ENCODE data around the gene MS4A10. TPM values are rescaled to one million over a fixed set of nuclear protein-coding genes. Genes with fewer than 3 reads are reported as not detected.

The MS4A10 gene
- total and polyA plus RNA-seq, 9 of the 15 experiments (the other 6 are each of a cell fraction or from before 2014, with no cell fraction given), result not detected

DNA sequence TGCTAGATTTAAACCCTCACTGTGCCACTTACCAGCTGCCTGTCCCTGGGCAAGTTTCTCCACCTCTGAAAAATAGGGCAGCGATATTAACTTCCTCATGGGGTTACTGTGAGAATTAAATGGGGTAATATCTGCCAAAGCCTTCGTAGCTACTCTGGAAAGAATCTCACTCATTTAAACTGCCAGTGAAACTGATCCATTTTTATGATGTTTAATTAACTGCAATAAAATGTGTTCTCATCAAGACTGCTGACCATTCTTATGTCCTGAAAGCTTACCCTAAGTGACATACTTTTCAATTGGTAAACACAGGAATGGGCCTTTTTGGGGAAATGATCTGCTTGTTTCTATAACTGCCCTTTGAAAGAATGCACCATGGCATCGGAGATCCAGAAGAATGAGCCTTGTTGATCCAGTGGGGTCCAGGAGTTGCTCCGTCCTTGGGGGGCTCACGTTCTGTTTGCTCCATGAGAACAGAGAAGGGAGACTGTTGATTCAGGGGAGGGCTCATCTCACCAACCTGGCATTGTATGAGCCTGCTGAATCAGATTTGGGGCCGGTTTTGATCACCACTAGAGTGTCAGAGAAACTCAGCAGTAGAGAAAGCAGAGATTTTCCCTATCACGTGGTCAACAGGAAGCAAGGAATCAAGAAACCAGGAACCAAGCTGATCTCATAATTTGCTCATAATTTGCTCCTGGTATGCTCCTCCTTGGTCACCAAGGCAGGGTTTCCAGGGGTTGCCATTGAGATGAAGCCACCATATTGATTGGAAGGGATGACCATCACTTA lies 49.8 kb downstream of the MS4A10 start:
- H3K36me3 ChIP-seq (ENCODE audit: control insufficient read depth, insufficient read depth, low read length), result no peaks in the 10 kb centered on the region
- no peak overlapping the region for H3K4me3 ChIP-seq
- no peak for FAIRE-seq
- WGBS (ENCODE audit: insufficient coverage, low coverage, missing lambda C conversion rate), result 20% methylated on average over 7 of the region's 7 CpGs
- no peak overlapping the region for H3K27ac ChIP-seq (ENCODE audit: extremely low read depth, low read depth, low read length)
- no peaks in the 10 kb centered on the region for H3K9me3 ChIP-seq (replicated peaks; ENCODE audit: control insufficient read depth, insufficient read depth, low read depth, low read length)
- no peak overlapping the region for H2AFZ ChIP-seq (ENCODE audit: low read depth, low read length)
- DNase-seq (ENCODE audit: extremely low read depth in 1 of 4, low spot score in 3 of 4), result no peak
- BruUV-seq (replicated peaks), result no TSS peak
- intact Hi-C loops (cut with micrococcal nuclease) (loop anchor here (5.0 kb wide), 1 partner anchor 292 kb away; no protein-coding TSS in a partner anchor), in situ Hi-C loops (cut with MboI) (loop anchor here (5.0 kb wide), 2 partner anchors 57 to 342 kb away; no protein-coding TSS in a partner anchor)
- H3K9me1 ChIP-seq (ENCODE audit: control insufficient read depth, insufficient read depth, low read length), result no peaks in the 10 kb centered on the region
- H4K20me1 ChIP-seq (replicated peaks; ENCODE audit: control insufficient read depth, insufficient read depth, low read length), result peaks cover 3% of the 10 kb centered on the region; the same call in 1 of the 2 replicates
- POLR2A ChIA-PET, result interaction anchor here (0.6 to 1.6 kb wide), 3 partner anchors 53 to 119 kb away, joined by 3 to 4 read pairs (median 4); no protein-coding TSS in a partner anchor
- peaks cover 0 to 6% of the 10 kb centered on the region in 2 experiments; a peak in 1 of 5 replicates for H3K27me3 ChIP-seq (ENCODE audit: control insufficient read depth in 2 of 2, insufficient read depth in 2 of 2, low read length in 2 of 2)
- no peak for ATAC-seq
- no peaks in the 10 kb centered on the region for H3K79me2 ChIP-seq (ENCODE audit: control insufficient read depth, insufficient read depth, low read length)
- no peak overlapping the region for H3K9ac ChIP-seq (ENCODE audit: insufficient read depth in 1 of 2, low read depth in 2 of 2, low read length in 2 of 2)
- H3K4me2 ChIP-seq (ENCODE audit: insufficient read depth, low read length), result no peak overlapping the region
- CTCF ChIA-PET (ENCODE audit: low intra/inter-chr PET ratio), result no interaction called here
- peaks cover 6 to 11% of the 10 kb centered on the region in 2 experiments; a peak in 2 of 5 replicates for H3K4me1 ChIP-seq (replicated peaks in 1 of 2; ENCODE audit: control insufficient read depth in 2 of 2, insufficient read depth in 2 of 2, low read length in 2 of 2)
- TF ChIP-seq TSC22D4 (tag; IDR thresholded peaks at IDR 0.05), result no peak
- no peak for TF ChIP-seq SMAD2 (IDR thresholded peaks at IDR 0.05; ENCODE audit: low read depth, low read length)
- TF ChIP-seq SRSF1 (IDR thresholded peaks at IDR 0.05; ENCODE audit: low read depth, low read length), result no peak
- 0 out of 2 replicates have a peak, but pooled peaks have one; percentile 13 for TF ChIP-seq RAD51 (IDR thresholded peaks at IDR 0.05; ENCODE audit: borderline replicate concordance, low read depth)
- no peak for TF ChIP-seq ETV1 (tag; conservative IDR thresholded peaks at IDR 0.05; ENCODE audit: low read depth)
- TF ChIP-seq TEAD1 (CRISPR knock-in tag; IDR thresholded peaks at IDR 0.05), result no peak
- TF ChIP-seq, protein P1, sequence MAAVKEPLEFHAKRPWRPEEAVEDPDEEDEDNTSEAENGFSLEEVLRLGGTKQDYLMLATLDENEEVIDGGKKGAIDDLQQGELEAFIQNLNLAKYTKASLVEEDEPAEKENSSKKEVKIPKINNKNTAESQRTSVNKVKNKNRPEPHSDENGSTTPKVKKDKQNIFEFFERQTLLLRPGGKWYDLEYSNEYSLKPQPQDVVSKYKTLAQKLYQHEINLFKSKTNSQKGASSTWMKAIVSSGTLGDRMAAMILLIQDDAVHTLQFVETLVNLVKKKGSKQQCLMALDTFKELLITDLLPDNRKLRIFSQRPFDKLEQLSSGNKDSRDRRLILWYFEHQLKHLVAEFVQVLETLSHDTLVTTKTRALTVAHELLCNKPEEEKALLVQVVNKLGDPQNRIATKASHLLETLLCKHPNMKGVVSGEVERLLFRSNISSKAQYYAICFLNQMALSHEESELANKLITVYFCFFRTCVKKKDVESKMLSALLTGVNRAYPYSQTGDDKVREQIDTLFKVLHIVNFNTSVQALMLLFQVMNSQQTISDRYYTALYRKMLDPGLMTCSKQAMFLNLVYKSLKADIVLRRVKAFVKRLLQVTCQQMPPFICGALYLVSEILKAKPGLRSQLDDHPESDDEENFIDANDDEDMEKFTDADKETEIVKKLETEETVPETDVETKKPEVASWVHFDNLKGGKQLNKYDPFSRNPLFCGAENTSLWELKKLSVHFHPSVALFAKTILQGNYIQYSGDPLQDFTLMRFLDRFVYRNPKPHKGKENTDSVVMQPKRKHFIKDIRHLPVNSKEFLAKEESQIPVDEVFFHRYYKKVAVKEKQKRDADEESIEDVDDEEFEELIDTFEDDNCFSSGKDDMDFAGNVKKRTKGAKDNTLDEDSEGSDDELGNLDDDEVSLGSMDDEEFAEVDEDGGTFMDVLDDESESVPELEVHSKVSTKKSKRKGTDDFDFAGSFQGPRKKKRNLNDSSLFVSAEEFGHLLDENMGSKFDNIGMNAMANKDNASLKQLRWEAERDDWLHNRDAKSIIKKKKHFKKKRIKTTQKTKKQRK (IDR thresholded peaks at IDR 0.05; ENCODE audit: borderline replicate concordance, low read depth, low read length), result no peak
- TF ChIP-seq, protein P2, sequence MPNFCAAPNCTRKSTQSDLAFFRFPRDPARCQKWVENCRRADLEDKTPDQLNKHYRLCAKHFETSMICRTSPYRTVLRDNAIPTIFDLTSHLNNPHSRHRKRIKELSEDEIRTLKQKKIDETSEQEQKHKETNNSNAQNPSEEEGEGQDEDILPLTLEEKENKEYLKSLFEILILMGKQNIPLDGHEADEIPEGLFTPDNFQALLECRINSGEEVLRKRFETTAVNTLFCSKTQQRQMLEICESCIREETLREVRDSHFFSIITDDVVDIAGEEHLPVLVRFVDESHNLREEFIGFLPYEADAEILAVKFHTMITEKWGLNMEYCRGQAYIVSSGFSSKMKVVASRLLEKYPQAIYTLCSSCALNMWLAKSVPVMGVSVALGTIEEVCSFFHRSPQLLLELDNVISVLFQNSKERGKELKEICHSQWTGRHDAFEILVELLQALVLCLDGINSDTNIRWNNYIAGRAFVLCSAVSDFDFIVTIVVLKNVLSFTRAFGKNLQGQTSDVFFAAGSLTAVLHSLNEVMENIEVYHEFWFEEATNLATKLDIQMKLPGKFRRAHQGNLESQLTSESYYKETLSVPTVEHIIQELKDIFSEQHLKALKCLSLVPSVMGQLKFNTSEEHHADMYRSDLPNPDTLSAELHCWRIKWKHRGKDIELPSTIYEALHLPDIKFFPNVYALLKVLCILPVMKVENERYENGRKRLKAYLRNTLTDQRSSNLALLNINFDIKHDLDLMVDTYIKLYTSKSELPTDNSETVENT (CRISPR knock-in tag; IDR thresholded peaks at IDR 0.05), result no peak
- TF ChIP-seq POLR2G (IDR thresholded peaks at IDR 0.05; ENCODE audit: low read depth, low read length), result no peak
- peak; percentile 41 for TF ChIP-seq TFE3 (CRISPR knock-in tag; IDR thresholded peaks at IDR 0.05)
- no peak for TF ChIP-seq FOSL1 (tag; conservative IDR thresholded peaks at IDR 0.05)
